ENCODE results near the gene TMC6.
A peak's percentile ranks its signal among the peaks of the same experiment; 100 is the strongest.
"Not testable (repeated sequence)": the region's sequence is repeated elsewhere in the genome, so short reads cannot be mapped to it uniquely, and the experiment has no call there.

The TMC6 gene

DNA sequence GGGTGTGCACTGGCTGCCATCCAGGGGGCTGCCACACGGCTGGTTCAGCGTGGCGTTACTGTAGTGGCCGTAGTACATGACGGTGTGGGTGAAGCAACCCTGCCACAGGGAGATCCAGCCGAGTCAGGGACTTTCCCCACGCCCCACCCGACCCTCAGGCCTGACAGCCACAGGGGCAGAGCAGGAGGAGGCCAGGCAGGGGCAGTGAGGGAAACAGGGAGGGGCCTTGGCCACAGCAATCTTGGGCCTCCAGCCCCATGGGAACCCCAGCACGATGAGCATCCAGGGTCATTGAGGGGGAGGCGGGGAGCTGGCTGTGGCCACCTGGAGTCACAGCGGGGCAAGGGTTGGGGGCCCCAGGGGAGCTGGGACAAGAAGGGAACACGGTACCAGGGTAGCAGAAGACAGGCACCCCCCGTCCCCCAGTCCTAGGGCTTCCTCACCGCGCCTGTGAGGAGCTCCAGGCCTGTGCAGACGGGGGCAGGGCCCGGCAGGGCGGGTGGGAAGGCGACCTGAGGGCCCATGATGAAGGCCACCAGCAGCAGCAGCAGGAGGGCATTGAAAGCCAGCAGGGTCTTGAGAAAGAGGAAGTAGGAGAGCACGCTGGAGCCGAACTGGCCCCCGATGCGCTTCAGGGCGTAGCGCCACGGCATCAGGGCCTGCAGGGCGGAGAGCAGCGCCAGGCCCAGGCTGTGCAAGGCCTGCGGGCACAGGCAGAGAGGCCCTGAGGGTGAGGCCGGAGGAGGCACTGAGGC is 4.3 kb downstream of the TMC6 start:
- no peak for DNase-seq (ENCODE audit: low spot score)

DNA sequence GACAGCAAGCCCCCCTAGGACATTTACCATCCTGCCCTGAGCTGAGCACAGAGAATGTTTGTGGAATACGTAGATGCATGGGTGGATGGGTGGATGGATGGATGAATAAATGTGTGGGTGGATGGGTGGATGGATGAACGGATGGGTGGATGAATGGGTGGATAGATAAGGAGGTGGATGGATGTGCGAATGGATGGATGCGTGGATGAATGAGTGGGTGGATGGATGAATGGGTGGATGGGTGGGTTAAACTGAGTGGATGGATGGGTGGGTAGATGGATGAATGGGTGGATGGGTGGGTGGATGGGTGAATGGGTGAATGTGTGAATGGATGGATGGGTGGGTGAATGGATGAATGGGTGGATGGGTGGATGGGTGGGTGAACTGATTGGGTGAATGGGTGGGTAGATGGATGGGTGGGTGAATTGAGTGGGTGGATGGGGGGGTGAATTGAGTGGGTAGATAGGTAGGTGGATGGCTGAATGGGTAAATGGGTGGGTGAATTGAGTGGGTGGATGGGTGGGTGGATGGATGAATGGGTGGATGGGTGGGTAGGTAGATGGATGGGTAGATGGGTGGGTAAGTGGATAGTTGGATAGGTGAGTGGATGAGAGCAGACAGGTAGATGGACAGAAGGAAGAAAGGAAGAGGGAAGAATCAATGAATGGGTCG is 5.2 kb downstream of the TMC6 start:
- DNase-seq (ENCODE audit: low spot score): no peak

DNA sequence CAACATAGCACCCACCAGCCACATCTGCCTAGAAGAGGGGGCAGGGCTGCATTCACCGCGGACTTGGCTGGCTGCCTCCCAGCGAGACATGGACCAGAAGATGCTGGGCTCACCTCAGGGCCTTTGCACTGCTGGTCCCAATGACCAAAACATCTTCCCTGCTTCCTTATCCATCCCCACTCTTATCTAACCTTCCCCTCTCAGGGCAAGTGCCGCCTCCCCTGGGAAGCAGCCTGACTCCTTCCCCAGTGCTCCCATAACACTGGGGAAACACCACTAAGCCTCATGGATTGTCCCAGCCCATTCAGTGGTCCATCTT is 5.7 kb downstream of the TMC6 start:
- DNase-seq (ENCODE audit: low spot score): no peak

DNA sequence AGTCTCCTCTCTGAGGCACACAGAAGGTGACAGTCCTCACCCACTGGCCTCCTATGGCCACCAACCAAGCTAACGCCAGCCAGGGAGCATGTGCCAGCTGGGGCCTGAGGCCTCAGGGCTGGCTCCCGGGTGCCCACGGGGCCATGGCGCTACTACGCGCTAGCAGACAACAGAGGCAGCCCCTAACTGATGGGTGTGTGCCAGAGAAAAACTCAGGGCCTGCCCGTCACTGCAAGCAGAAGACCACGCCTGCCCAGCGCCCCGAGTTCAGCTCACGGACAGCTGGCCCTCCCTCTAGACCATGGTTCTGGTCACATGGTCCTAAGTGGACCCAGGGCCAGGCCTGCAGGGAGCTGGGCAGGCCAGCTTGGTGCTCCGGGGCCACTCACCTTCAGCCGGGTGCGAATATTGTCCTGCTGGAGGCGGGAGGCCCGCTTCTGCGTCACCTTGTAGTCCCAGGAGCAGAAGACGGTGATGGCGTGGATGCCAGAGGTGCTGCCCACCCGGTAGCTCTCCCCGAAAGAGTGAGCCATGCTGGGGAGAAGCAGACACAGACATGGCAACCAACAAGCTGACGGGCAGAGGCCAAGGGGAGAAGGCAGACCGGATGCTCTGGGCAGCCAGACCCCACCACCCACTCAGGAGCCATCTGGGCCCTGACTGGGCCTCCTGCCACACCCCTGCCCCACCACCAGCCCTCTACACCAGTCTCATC is 6.2 kb downstream of the TMC6 start:
- DNase-seq (ENCODE audit: low spot score): no peak

DNA sequence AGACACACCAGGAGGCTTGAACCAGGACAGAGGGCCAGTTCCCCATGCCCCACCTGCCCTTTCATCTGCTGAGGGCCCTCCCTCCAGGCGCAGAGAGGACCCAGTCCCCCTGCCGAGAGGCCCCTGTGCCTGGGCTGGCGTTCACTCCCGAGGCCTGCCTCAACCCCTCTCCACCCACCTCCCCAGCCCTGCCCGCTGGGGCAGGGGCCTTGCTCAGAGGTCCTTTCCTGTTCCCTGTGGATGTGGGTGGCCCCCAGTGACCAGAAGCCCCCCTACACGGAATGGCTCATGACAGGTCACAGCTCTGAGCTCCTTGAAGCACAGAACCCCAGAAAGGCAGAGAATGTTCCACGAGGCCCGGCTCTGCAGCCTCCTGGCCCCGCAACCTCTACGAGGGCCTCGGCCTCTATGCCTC is 6.7 kb downstream of the TMC6 start:
- no peak for DNase-seq (ENCODE audit: low spot score)

DNA sequence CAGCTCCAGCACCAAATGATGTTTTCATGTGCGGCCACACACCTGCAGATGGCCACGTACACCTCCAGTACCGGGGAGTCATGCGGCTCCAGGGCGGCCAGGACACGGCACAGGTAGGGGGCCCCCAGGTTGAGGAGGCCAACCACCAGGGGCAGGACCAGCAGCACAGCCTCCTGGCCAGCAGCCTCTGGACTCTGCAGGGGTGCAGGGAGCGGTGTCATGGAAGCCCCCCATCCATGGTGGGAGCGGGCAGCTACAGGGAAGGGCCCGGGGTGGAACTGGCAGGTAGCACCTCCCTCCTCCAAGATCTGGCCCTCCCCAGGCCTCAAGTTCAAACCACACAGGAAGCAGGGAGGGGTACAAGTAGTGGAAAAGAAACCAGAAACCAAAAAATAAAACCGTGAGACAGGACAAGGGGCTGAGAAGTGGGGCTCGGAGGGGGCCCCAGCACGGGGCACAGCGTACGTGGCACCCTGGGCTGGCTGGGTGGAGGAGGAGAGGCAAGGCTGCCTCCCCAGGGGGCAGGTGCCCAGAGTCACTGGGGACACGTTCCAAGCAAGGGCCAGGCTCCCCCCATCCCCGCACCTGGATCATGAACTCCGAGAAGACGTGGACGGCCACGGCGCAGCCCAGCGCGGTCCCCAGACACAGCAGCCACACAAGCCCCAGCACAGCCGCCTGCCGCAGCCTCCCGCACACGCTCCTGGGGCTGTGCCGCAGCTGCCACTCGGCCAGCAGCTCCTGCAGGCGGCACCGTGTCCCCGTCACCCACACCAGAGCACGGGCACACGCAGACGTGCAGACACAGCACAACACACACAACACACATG is 7.4 kb downstream of the TMC6 start:
- DNase-seq (ENCODE audit: low spot score): no peak

DNA sequence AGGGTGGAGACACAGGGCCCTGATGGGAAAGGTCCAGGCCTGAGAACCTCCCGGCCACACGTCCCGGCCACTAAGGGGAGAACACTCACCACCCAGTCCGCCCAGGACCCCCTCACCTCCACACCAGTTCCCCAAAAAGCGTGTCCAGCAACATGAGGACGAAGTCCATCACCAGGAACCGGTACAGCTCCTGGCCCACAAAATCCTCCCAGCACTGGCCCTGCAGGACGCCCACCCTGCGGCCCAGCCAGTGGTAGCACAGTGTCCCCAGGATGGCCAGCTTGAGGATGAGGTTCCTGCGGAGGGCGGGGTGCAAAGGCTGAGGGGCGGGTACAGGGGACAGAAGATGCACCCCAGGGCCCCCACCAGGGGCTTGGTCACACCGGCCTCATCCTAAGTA is 8.0 kb downstream of the TMC6 start:
- no peak for DNase-seq (ENCODE audit: low spot score)

- DNase-seq (ENCODE audit: low spot score): no peak
Measured at GRCh38 chr17:78118801-78119241, 9.7 kb downstream of the TMC6 start.

DNA sequence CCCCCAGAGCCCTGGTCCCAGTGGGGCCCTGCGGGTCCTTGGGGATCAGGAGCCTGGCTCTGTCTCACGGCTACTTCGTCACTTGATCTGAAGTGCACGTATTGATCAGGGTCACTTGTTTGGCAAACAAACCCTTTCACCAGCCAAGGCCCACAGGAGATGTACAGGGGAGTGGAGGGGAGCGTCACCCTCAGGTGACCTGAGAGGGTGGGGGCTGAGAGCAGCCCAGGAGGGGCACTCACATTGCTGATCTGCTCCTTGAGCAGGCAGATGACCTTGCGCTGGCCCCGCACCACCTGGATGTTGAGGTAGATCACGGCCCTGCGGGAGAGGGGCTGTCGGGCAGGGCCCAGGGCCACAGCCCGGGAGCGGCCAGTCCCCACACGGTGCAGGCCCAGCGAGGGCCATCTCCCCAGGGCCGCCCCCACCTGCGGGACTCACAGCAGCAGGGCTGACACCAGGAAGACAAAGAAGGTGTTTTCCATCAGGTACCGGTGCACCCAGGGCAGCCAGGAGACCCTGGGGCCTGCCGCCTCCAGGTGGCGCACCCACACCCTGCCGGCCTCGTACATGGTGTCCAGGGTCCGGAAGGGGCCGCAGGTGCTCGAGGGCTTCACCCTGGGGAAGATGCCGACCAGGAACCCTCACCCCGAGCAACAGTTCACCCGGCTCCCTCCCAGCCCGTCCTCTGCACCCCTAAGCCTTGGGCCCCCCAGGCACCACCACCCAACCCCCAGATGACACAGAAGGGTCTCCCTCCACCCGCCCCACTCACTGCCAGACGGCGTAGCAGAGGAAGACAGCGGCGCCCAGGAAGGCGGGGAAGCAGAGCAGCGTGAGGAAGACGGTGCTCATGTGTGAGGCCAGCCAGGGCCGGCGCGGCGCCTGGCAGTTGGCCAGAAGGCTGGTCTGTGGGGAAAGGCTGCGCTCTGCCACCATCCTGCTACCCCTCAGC is 11.3 kb downstream of the TMC6 start:
- DNase-seq (ENCODE audit: low spot score): no peak

DNA sequence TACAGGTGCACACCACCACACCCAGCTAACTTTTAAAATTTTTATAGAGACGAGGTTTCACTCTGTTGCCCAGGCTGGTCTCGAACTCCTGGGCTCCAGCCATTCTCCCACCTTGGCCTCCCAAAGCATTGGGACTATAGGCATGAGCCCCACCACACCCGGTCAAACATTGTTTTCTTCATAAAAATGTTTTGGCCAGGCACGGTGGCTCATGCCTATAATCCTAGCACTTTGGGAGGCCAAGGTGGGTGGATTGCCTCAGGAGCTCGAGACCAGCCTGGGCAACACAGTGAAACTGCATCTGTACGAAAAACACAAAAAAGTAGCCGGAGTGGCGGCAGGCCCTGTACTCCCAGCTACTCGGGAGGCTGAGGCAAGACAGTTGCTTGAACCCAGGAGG is 12.1 kb downstream of the TMC6 start:
- DNase-seq (ENCODE audit: low spot score): no peak

DNA sequence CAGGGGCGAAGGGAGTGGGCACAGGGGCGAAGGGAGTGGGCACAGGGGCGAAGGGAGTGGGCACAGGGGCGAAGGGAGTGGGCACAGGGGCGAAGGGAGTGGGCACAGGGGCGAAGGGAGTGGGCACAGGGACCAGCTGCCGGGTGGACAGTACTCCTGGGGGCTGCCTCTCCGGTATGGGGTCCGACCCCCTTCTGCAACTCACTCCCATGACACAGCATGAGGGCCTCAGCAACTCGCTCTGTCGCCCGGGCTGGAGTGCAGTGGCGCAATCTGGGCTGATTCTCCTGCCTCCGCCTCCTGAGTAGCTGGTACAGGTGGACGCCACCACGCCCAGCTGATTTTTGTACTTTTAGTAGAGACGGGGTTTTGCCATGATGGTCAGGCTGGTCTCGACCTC is 12.8 kb downstream of the TMC6 start:
- DNase-seq (ENCODE audit: low spot score): not testable (repeated sequence)

- no peak for DNase-seq (ENCODE audit: low spot score)
Measured at GRCh38 chr17:78114831-78115723, 13.5 kb downstream of the TMC6 start.

- no peak for DNase-seq (ENCODE audit: low spot score)
Measured at GRCh38 chr17:78113804-78114785, 14.5 kb downstream of the TMC6 start.

DNA sequence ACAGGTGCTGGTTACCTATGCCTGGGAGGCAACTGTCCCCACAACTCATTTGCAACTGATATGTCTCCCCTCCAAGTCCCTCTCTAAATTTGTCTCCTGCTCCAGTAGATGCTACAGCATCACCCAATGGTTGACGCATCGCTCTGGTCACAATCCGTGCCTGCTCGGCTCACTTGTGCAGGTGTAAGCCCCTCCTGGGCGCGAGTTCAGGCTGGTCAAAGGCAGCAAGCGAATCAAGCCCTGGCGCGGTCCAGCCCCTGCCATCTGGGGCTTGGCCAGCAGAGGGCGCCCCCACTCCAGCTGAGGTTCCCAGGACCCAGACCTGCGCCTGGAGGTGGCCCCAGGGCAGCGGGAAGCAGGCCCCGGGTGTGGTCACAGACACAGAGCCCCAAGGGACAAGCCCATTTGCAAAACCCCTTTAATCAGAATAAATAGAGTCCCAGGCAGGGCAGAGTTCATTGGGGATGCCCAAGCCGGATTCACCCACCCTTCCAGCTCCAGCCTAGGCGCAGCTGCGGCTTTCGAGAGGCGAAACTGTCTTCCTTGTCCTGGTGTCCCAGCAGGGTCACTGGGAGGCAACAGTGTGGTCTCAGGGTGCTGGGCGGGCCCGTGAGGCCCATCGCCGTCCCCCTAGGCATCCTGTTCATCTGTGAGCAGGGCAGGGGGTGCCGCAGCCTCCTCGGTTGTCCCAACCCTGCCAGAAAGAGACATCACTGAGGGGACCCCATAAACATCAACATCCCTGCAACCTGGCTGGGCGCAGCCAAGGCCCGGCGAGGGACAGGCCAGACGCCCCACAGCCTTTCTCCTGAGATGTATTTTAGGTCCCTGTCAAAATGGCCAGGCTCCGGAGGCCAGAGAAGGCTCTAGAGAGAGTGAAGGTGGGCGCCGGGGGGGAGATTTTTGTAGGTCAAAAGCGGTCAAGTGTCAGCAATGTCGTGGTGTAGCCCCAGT is 15.8 kb downstream of the TMC6 start:
- DNase-seq (ENCODE audit: low spot score): peak; percentile 93

- DNase-seq (ENCODE audit: low spot score): no peak
Measured at GRCh38 chr17:78111727-78112517, 16.6 kb downstream of the TMC6 start.

DNA sequence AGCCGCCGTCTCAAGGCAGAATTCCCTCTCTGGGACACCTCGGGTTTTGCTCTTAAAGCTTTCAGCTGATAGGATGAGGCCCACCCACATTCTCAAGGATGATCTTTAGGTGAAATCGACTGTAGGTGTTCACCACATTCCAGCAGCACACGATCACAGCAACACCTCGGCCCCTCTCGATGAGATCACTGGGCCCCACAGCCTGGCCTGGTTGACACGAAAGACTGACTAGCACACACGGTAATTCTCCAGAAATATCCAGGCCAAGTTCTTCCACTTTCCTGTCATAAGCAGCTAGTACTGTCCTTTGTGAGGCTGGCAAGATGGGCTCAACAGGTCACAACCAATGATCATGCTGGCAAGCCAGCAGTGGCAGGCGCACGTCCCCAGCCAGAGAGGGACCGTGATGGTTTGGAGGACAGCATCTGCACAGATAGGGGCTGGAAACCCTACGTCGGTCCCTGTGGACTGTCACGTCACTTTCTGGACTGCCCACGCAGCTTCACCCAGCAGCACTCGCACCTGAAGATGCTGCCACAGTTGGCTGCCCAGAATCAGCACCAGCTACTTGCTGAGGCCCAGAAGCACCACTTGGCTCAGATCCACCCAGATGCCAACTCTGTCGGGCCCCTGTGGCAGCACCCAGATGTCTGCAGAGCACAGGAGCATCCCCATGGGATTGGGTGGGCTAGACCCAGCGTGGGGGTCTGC is 17.4 kb downstream of the TMC6 start:
- DNase-seq (ENCODE audit: low spot score): no peak
